HG03097 (cell line): Measurements from ENCODE around the gene HJURP.

ENCODE experiments used
- ATAC-seq: cut with Tn5 transposase; IDR thresholded peaks from one replicate; pipeline ENCODE4 v1.9.1; 2021; ENCODE audit not compliant: unreplicated experiment, low FRiP score

HJURP gene

DNA sequence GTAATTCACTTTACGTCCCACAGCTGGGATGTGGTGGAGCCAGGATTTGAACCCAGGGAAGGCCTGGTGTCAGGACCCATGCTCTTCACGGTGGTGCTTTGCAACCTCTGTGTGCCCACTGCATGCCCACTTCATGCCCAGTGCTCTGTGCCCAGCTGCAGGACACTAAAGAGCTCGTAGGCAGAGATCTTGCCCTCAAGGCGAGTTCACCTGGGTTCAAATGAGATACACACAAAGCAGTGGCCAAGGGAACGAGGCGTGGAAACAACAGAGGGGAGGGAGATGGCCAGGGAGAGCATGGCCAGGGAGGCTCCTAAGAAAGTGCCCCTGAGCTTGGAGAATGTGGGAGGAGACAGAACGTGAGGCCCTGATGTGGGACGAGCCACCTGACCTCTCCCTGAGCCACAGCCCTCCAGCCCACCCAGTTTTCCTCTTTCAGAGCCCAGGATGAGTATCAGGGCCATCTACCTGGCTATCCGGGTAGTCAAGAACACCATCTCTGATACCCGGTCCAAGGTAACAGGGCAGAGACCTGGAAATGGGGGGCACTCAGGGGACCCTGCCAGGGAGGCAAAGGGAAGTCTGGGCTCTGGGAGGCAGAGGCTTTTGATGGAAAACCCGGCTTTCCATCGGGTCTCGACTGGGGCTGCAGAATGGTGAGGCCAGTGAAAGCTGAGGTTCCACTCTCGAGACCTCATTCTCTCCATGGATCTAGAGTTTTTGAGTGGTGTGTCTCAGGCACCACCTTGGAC, 55.8 kb downstream of the HJURP start:
- no peak for ATAC-seq

DNA sequence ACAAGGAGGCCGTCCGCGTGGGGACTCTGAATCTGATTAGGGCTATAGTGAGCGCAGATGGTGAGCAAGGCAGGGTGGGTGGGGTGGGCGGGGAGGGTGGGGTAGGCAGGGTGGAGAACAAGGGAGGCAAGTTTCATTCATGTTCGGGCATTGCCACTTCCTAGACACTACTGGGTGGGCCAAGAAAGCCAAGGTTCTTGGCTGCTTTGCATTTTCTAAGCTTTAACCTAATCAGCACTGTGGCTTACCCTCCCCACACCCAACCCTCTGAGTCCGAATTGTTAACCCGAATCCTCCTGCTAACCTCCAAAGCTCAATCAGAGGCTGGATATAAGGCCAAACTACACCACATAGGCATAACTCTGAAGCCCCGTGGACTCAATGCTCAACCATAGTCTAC, 58.1 kb downstream of the HJURP start:
- no peak for ATAC-seq

DNA sequence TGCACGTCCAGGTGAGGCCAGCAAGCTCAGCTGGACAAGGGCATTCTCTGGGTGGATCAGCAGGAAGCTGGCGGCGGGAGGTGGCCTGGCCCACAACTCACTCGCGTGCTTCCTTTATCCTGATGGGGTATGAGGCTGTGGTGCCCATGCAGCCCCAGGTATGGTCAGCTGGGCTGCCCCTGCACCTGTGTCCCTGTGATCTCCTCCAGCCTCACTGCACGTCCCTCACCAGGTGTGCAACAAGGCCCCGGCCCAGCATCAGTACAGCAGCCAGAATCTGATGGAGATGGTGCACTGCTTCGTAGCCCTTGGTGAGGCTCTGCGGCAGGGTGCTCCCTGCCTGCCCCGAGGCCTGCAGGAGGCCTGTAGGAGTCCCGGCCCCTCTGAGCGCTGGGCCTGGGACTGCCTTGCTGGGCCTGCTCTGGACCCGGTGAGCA, 58.6 kb downstream of the HJURP start:
- no peak for ATAC-seq

DNA sequence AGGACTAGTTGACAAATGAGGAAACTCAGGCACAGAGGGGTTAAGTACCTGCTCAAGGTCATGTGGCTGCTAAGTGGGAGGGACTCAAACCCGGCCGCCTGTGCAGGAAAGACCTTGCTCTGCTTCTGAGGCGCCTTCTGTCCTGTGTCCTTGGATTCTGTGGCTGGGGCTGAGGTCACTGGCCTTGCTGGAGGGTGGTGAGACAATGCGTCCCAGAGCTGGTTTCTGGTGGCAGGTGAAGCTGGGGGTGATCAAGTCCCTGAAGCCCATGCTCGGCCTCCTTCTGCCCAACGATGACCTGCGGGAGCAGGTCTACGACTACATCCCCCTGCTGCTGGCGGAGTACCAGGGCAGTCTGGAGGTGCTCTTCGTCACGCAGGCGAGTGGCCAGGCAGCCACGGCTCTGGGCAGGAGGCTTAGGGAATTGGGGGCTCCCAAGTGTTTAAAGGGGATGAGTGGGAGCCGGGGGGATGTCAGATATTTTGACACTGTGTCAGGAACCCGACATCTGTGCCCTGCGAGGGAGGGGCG, 60.1 kb downstream of the HJURP start:
- ATAC-seq: no peak

DNA sequence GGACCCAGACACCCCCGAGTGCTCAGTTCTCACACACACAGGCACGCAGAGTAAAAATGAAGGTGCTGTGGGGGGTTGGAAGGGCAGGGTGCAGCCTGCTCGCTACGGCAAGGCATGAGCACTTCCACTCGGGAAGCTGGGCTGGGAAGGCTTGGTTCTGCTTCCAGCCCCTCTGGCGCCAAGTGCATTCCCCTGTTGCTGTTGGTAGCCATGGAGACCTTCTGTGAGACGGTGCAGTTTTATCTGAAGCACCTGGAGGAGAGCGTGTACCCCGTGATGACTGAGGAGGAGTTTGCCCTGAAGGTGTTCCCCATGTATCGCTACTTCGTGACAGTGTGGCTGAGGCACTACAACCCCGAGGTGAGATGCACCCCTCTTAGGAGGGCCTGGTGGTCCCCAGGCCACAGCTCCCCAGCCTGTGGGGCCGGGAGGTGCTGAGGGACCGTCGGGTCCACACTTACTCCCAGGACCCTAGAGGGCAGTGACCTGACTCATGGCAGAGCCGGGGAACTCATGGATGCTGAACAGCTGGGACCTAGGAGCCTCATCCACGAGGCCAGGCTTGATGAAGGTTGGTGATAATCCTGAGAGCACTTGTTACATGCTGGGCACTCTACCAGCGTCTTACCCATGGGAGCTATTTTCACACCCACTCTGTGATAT, 60.7 kb downstream of the HJURP start:
- no peak for ATAC-seq

DNA sequence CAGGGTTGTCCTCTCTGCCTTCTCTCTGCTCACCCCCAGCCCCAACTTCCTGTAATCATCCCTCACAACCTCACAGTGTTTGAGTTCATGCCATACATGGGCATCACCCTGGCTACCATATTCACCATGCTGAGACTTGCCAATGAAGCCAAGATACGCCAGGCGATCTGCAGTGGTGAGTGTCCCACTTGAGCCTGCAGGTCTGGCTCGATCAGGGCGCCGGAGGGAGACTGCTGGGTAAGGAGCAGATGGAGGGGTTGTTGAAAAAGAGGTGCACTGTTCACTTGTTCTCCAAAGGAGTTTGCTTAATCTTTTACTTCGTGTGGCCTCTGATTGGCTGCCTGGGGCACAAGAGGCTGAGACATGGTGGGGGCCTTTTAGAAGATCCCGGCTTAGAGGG, 61.6 kb downstream of the HJURP start:
- ATAC-seq: no peak

DNA sequence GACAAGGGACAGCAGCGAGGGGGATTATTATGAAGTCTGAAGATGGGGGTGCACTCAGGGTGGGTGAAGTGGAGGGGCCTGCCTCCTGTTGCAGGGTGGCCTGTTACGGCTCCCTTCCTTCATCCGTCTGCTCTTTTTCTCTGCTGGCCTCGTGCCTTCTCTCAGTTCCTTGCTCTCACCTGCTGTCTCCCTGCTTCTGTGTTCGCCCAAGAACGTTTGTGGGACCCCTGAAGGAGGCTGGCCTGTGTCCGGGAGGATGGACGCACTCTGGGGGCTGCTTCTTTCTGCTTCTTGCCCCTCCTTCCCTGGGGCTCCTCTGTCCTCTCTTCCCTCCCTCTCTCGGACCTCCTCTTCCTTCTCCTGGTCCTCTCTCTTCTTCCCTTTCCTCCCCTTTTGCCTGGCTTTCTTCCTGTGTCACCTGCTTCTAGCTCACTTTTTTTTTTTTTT, 62.4 kb downstream of the HJURP start:
- ATAC-seq: no peak

DNA sequence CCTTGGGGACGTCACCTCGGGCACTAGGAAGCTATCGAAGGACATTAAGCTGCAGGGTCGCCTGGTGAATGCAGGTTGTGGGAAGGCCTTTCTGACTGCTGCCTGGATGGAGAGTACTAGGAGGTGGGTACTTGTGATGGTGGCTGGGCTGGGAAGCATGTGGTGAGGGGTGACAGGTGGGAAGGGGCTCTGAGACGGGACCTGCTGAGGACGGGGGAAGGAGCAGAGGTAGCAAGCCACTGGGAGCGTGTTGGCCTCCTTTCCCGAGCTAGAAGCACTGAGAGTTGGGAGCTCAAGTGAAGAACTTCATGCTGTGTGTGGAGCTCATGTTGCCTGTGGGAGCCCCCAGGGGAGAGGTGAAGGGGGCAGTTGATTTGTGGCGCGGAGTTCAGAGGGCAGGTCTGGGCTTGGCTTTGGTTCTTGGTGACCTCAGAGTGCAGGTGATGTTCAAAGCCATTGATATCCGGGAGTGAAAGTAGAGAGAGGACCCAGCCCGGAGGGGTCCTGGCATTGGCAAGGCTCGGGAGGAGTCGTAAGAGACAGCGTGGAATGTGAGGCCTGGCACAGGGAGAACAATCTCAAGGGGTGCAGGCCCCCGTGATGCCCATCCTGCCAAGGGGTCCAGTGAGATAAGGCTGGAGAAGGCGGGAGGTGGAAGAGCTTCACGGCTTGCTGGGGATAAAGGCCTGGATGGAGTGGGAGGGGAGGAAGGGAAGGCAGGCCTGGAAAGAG, 63.0 kb downstream of the HJURP start:
- ATAC-seq: no peak

DNA sequence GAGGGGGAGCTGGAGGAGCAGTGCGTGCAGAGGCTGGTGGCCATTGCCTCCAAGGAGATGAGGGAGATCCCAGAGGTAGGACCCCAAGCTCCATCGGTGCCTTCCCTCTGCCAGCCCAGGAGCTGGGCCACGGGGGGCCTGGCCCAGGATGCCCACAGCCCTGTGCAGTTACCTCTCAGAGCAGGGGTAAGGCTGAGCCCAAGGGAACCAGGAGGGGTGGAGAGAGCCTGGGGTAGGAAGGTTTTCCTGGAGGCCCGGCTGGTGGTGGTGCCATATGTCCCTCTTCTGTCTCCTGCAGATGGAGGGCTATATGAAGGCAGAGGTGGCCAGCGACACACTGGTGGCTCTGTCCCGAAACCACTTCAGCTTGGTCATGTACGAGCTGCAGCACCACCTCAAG, 64.8 kb downstream of the HJURP start:
- no peak for ATAC-seq
